ENCODE data around the gene MYH10.

MYH10 gene

DNA sequence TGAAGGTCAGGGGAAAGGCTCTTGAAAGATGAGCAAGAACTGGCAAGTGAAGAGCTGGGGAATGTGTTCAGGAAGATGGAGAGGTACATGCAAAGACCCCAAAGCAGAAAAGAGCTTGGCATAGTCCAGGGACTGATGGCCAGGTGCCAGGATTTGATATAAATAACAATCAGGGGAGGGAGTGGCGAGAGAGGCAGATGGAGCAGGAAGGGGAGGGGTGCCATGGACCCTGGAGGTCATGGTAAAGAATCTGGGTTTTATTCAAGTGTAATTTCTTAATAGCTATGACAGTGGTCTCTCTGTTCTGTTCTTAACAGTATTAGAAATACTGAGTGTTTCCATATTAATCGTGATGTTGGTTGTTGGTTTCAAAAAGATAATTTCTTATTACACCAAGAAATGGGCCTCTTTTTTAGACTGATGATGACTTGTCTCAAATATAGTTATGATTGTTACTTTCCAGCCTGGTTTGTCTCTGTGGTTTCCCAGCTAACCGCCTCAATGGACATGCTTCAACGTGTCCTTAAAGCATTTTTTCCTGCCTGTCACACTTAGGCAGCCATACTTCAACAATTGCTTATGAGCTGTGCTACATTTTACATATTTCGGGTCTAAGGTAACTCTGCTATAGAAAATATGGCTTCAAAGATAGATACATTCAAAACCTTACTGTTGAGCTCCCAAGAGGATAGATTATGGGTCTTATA is 49.4 kb downstream of the MYH10 start (continued):
- no peak for TF ChIP-seq POU6F1 (CRISPR knock-in tag; IDR thresholded peaks at IDR 0.05; ENCODE audit: borderline replicate concordance, low read depth)

DNA sequence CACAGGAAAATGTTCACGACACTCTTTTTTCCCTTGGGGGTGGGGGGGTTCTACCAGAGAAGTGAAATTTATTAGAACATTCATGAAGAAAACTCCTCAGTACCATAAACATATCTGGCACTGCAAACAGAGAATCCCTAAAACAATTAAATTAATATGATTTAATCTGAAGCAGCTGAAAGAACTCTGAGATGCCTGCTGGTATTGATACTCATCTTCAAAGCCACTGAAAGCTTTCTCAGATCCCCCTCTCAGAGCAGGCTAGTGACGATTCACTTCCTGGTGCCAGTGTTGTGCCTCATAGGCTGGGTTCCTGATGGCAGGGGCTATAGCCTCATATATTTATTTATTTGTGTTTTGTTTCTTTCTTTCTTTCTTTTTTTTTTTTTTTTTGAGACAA is 52.7 kb downstream of the MYH10 start:
- ATAC-seq = peak; percentile 49; the same call in 2 of the 3 replicates
- TF ChIP-seq BACH2 (CRISPR knock-in tag; IDR thresholded peaks at IDR 0.05; ENCODE audit: borderline replicate concordance) (no peak), POU6F1 (CRISPR knock-in tag; IDR thresholded peaks at IDR 0.05; ENCODE audit: borderline replicate concordance, low read depth) (no peak), CSDC2 (CRISPR knock-in tag; IDR thresholded peaks at IDR 0.05) (no peak), TCF4 (CRISPR knock-in tag; IDR thresholded peaks at IDR 0.05; ENCODE audit: borderline replicate concordance) (peak; percentile 57)

- ATAC-seq = no peak
- TF ChIP-seq ESRRG (CRISPR knock-in tag; IDR thresholded peaks at IDR 0.05) = no peak
- no peak for TF ChIP-seq CSDC2 (CRISPR knock-in tag; IDR thresholded peaks at IDR 0.05)
- TF ChIP-seq ZFP3 (CRISPR knock-in tag; IDR thresholded peaks at IDR 0.05) = no peak
- TF ChIP-seq BACH2 (CRISPR knock-in tag; IDR thresholded peaks at IDR 0.05; ENCODE audit: borderline replicate concordance) = no peak
- no peak for TF ChIP-seq ZC3H10 (CRISPR knock-in tag; IDR thresholded peaks at IDR 0.05)
Measured at GRCh38 chr17:8576559-8577294, 53.8 kb downstream of the MYH10 start.

GRCh38 chr17:8574687-8575086 is 55.8 kb downstream of the MYH10 start:
- no peak for TF ChIP-seq TCF4 (CRISPR knock-in tag; IDR thresholded peaks at IDR 0.05; ENCODE audit: borderline replicate concordance)
- TF ChIP-seq OSR1 (CRISPR knock-in tag; IDR thresholded peaks at IDR 0.05) = no peak
- no peak for ATAC-seq

- no peak for ATAC-seq
Measured at GRCh38 chr17:8572764-8573163, 57.8 kb downstream of the MYH10 start.

DNA sequence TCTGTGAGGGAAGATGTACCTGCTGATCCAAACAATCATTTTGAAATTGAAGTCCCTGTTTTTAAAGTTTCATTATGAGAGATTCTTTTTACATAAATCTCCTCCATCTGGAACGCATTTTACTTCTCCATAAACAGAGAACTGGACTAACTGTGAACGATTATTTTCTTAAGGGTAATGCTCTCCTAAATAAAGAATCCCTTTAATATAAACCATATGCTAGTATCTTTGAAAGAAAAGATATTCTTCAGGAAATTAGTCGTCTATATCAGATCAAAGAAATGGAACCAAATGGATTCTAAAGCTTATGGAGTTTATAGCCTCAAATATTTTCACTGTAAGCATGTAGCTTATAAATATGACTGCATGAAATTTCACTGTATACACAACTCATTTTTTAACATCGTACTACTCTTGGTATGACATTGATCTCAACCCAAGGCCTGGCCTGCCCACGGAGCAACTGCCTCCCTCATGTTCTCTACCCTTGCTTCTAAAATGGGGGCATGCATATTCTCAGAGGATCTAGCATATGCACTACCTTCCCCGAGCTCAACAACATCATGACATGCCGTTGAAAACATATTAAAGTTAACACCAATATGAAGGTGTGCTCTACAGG is 66.4 kb downstream of the MYH10 start:
- ATAC-seq = peak; percentile 92
- TF ChIP-seq PPARA (CRISPR knock-in tag; IDR thresholded peaks at IDR 0.05; ENCODE audit: borderline replicate concordance) (no peak), ZFP30 (CRISPR knock-in tag; IDR thresholded peaks at IDR 0.05) (no peak), OSR1 (CRISPR knock-in tag; IDR thresholded peaks at IDR 0.05) (no peak), POU6F1 (CRISPR knock-in tag; IDR thresholded peaks at IDR 0.05; ENCODE audit: borderline replicate concordance, low read depth) (no peak), ISL1 (CRISPR knock-in tag; IDR thresholded peaks at IDR 0.05) (0 out of 2 replicates have a peak, but pooled peaks have one; percentile 34), ARNTL (CRISPR knock-in tag; IDR thresholded peaks at IDR 0.05; ENCODE audit: borderline replicate concordance, low read depth) (no peak), TCF4 (CRISPR knock-in tag; IDR thresholded peaks at IDR 0.05; ENCODE audit: borderline replicate concordance) (0 out of 2 replicates have a peak, but pooled peaks have one; percentile 18)
- TF ChIP-seq, protein P1, sequence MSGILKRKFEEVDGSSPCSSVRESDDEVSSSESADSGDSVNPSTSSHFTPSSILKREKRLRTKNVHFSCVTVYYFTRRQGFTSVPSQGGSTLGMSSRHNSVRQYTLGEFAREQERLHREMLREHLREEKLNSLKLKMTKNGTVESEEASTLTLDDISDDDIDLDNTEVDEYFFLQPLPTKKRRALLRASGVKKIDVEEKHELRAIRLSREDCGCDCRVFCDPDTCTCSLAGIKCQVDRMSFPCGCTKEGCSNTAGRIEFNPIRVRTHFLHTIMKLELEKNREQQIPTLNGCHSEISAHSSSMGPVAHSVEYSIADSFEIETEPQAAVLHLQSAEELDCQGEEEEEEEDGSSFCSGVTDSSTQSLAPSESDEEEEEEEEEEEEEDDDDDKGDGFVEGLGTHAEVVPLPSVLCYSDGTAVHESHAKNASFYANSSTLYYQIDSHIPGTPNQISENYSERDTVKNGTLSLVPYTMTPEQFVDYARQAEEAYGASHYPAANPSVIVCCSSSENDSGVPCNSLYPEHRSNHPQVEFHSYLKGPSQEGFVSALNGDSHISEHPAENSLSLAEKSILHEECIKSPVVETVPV (CRISPR knock-in tag; IDR thresholded peaks at IDR 0.05) = no peak

More at GRCh38 chr17:8572764-8573163, 57.8 kb downstream of the MYH10 start:
- TF ChIP-seq ARNTL (CRISPR knock-in tag; IDR thresholded peaks at IDR 0.05; ENCODE audit: borderline replicate concordance, low read depth) (no peak), CREB5 (CRISPR knock-in tag; IDR thresholded peaks at IDR 0.05; ENCODE audit: low read depth) (no peak), ZC3H10 (CRISPR knock-in tag; IDR thresholded peaks at IDR 0.05) (no peak), ZFP30 (CRISPR knock-in tag; IDR thresholded peaks at IDR 0.05) (no peak)
